T1000 (cell line): ENCODE results near the gene SCGB1D1.
"Not testable (repeated sequence)": the region's sequence is repeated elsewhere in the genome, so short reads cannot be mapped to it uniquely, and the experiment has no call there.

Experiments
- DNase-seq: peaks from one replicate; lab custom pipeline; 2025; ENCODE audit warnings: mixed read lengths; lab: John Stamatoyannopoulos, UW

Gene SCGB1D1

GRCh38 chr11:62166371-62166770 is 23.6 kb upstream of the SCGB1D1 start:
- DNase-seq, result no peak

GRCh38 chr11:62169448-62169847 is 20.6 kb upstream of the SCGB1D1 start:
- DNase-seq, result no peak

- no peak for DNase-seq
Observed at GRCh38 chr11:62169935-62170334, 20.1 kb upstream of the SCGB1D1 start.

- no peak for DNase-seq
Observed at GRCh38 chr11:62171261-62171723, 18.7 kb upstream of the SCGB1D1 start.

- DNase-seq, result no peak
Observed at GRCh38 chr11:62172294-62172693, 17.7 kb upstream of the SCGB1D1 start.

GRCh38 chr11:62176766-62177165 is 13.2 kb upstream of the SCGB1D1 start:
- no peak for DNase-seq

- DNase-seq, result no peak
Observed at GRCh38 chr11:62179995-62180394, 10.0 kb upstream of the SCGB1D1 start.

- DNase-seq, result no peak
Observed at GRCh38 chr11:62181097-62181496, 8.9 kb upstream of the SCGB1D1 start.

GRCh38 chr11:62182147-62182891 is 7.7 kb upstream of the SCGB1D1 start:
- DNase-seq, result no peak

- no peak for DNase-seq
Observed at GRCh38 chr11:62186195-62186594, 3.8 kb upstream of the SCGB1D1 start.

GRCh38 chr11:62193952-62194351 is 3.9 kb downstream of the SCGB1D1 start:
- no peak for DNase-seq

- DNase-seq, result not testable (repeated sequence)
Observed at GRCh38 chr11:62195010-62195409, 5.0 kb downstream of the SCGB1D1 start.

- no peak for DNase-seq
Observed at GRCh38 chr11:62195945-62196344, 5.9 kb downstream of the SCGB1D1 start.

- not testable (repeated sequence) for DNase-seq
Observed at GRCh38 chr11:62197400-62197799, 7.4 kb downstream of the SCGB1D1 start.

- no peak for DNase-seq
Observed at GRCh38 chr11:62201376-62201775, 11.4 kb downstream of the SCGB1D1 start.

- no peak for DNase-seq
Observed at GRCh38 chr11:62202910-62203309, 12.9 kb downstream of the SCGB1D1 start.

GRCh38 chr11:62204430-62204829 is 14.4 kb downstream of the SCGB1D1 start:
- DNase-seq, result no peak

GRCh38 chr11:62205441-62205840 is 15.4 kb downstream of the SCGB1D1 start:
- no peak for DNase-seq

GRCh38 chr11:62206276-62207066 is 16.5 kb downstream of the SCGB1D1 start:
- not testable (repeated sequence) for DNase-seq

GRCh38 chr11:62208785-62209144 is 18.7 kb downstream of the SCGB1D1 start:
- DNase-seq, result no peak

GRCh38 chr11:62217191-62217748 is 27.3 kb downstream of the SCGB1D1 start:
- DNase-seq, result no peak

GRCh38 chr11:62221498-62221897 is 31.5 kb downstream of the SCGB1D1 start:
- no peak for DNase-seq

- DNase-seq, result no peak
Observed at GRCh38 chr11:62223095-62223494, 33.1 kb downstream of the SCGB1D1 start.
